PFSK-1 (cell line): ENCODE results near the gene ABCC3.

Experiments used
- POLR2AphosphoS5 ChIP-seq: IDR thresholded peaks from 2 replicates; pipeline ENCODE4 v1.6.1; 2012; ENCODE audit warnings: low read depth, mild to moderate bottlenecking, control low read depth, low read length, moderate library complexity
- REST ChIP-seq, 2 experiments: IDR thresholded peaks; 2 replicates each; pipeline versions ENCODE4 v1.6.1 to v1.8.0; 2011 to 2012; ENCODE audit warnings: low read depth in 2 of 2, low read length in 2 of 2, control low read depth in 1 of 2, inconsistent platforms in 1 of 2, mild to moderate bottlenecking in 1 of 2, moderate library complexity in 1 of 2; ENCODE audit not compliant: insufficient read depth in 1 of 2
- SIN3A ChIP-seq: IDR thresholded peaks from 2 replicates; pipeline ENCODE4 v1.6.1; 2012; ENCODE audit warnings: mild to moderate bottlenecking, low read length, moderate library complexity, borderline replicate concordance; ENCODE audit not compliant: insufficient read depth
- TAF1 ChIP-seq: IDR thresholded peaks from 2 replicates; pipeline ENCODE4 v1.6.1; 2012; ENCODE audit warnings: low read length, control low read depth, borderline replicate concordance; ENCODE audit not compliant: insufficient read depth

DNA sequence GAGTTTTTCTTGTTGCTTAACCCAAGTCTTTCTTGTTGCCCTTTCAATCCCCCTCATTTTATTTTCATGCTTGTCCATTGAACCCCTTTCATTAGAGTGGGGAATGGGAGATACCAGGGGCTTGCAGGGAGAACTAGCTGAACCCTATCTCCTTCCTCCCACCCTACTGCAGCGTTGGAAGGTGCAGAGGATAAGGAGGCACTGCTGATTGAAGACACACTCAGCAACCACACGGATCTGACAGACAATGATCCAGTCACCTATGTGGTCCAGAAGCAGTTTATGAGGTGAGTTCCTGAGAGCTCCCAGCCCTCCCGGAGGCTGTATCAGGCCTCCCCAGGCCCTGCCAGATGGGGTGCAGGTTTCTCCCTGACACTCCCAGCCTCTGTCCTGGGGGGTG, 40.5 kb downstream of the ABCC3 start:
- TF ChIP-seq REST (IDR thresholded peaks at IDR 0.05; ENCODE audit: insufficient read depth in 1 of 2, low read depth in 2 of 2, low read length in 2 of 2) (no peak), POLR2AphosphoS5 (no peak), TAF1 (no peak), SIN3A (no peak)
